Effector CD8-positive, alpha-beta T cell (primary cell): ENCODE measurements around the gene CCL7.

ENCODE experiments used
- DNase-seq: peaks from one replicate; lab custom pipeline; 2025; lab: John Stamatoyannopoulos, UW

CCL7 gene

GRCh38 chr17:34287875-34288274, 17.9 kb downstream of the CCL7 start:
- DNase-seq = no peak

- no peak for DNase-seq
These were observed 20.6 kb downstream of the CCL7 start for GRCh38 chr17:34290586-34290985.

DNA sequence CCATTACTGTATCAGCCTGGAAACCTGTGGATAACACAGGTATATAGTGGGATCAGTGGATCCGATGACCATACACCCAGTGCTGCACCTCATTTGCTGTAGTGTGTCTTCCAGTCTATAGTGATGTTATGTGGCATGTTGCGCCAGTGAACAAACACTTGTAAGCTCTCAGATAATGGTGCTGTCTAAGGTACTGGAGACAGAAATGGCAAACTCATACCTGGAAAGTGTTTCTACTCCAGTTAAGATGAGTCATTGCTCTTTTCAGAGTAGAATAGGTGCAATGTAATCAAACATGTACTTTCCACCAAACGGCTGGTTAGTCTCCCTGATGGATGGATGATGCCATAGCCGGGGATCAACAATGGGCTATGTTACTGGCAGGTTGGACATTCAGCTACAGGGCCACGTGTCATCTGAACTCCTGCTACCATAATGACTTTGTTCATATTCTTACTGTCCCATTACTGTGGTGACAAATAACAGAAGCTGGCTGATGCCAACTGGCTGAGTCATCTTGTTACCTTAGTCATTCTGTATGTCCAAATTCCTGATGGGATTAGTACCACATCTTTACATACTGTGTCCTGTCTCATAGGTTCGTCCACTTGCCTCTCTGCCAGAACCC, 21.8 kb downstream of the CCL7 start:
- no peak for DNase-seq

GRCh38 chr17:34299027-34299426, 29.0 kb downstream of the CCL7 start:
- no peak for DNase-seq

DNA sequence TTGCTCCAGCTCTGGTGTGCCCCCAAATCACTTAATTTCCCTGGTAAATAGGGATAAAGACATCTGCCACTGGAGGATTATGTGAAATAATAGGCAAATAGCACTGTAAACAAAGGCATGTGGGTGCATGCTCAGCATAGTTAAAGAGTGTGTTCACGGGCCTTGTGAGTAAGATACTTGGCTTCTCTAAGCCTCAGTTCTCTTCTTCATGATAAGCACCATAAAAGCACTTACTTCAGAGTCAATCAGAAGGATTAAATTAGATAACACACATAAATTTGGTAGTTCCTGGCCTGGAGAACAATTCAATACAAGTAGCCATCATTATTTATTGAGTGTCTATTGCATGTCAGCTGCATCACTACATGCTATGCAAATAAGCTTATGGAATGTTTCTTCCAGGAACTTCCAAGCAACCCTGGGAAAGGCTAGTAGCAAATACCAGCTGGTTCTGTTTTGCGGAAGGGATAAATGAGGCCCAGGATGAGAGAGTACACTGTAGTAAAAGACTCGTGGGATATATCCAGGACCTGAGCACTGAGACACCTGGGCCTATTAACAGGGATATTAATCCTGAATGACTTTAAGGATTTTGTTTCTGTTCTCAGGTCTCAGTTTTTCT, 30.0 kb downstream of the CCL7 start:
- no peak for DNase-seq

GRCh38 chr17:34300652-34301370, 30.8 kb downstream of the CCL7 start:
- DNase-seq = no peak

- DNase-seq = no peak
These were observed 32.0 kb downstream of the CCL7 start for GRCh38 chr17:34301986-34302385.

- DNase-seq = no peak
These were observed 32.6 kb downstream of the CCL7 start for GRCh38 chr17:34302636-34303035.

GRCh38 chr17:34303606-34304005, 33.6 kb downstream of the CCL7 start:
- DNase-seq = no peak

- no peak for DNase-seq
These were observed 35.0 kb downstream of the CCL7 start for GRCh38 chr17:34305061-34305460.

- DNase-seq = no peak
These were observed 35.6 kb downstream of the CCL7 start for GRCh38 chr17:34305606-34306005.

- DNase-seq = no peak
These were observed 36.4 kb downstream of the CCL7 start for GRCh38 chr17:34306466-34306865.

DNA sequence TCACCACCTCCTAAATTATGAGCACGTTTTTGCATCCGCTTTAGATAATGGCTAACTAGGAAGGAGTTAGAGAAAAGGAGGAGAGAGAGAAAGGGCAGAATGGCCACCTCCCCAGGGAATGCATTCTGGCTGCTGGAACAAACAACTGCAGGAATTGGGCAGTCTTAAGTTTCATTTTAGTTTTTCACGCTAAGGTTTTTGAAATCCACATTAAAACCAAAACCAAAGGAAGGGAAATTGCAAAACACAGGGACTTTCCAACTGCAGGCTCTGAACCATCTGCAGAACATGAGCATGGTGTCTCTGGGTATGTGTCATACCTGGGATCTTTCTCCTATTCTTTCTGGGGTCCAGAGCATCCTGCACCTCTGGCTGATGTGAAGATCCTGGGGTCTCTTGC, 37.1 kb downstream of the CCL7 start:
- no peak for DNase-seq

- DNase-seq = no peak
These were observed 38.4 kb downstream of the CCL7 start for GRCh38 chr17:34308371-34308770.

DNA sequence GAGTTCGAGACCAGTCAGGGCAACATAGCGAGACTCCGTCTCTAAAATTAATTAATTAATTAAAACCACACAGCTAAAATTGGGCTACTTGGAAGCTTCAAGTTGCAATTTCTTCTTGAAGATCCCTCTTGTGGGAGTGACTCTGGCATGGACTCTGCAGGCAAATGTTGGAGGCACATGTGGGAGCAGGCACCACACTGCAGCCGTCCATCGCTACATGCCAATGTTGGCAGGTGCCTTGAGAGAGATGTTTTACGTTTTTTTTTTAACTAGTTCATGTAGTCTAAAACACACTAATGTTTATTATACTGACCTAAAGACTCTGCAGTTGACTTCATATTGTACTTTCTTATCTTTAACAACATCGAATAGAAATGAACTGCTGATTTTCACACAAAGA, 41.3 kb downstream of the CCL7 start:
- DNase-seq = no peak

GRCh38 chr17:34312080-34312479, 42.1 kb downstream of the CCL7 start:
- DNase-seq = no peak

GRCh38 chr17:34313164-34313563, 43.1 kb downstream of the CCL7 start:
- DNase-seq = no peak

DNA sequence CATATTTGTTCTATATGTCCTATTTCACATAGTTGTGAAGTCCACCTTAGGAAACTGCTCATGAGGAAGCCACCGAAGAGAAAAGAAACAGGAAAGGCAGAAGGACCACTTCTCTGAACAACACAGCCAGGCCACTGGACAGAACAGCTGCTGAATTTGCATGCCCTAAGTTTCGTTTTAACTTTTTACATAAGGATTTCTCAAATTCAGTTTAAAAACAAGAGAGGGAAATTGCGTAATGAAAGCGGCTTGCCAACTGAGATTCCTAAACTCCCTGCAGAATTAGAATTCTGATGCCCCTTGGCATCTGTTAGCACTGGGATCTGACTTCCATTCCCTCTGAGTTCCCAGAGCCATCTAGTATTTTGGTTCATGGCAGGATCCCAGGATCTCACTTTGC, 44.3 kb downstream of the CCL7 start:
- DNase-seq = no peak

- no peak for DNase-seq
These were observed 48.5 kb downstream of the CCL7 start for GRCh38 chr17:34318474-34318873.

DNA sequence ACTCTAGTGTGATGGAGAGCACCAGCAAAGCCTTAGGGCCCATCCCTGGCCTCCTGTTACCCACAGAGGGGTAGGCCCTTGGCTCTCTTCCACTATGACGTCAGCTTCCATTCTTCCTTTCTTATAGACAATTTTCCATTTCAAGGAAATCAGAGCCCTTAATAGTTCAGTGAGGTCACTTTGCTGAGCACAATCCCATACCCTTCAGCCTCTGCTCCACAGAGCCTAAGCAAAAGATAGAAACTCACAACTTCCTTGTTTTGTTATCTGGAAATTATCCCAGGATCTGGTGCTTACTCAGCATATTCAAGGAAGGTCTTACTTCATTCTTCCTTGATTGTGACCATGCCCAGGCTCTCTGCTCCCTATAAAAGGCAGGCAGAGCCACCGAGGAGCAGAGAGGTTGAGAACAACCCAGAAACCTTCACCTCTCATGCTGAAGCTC, 49.0 kb downstream of the CCL7 start, which contains the start of gene CCL8:
Gene CCL8 (plus strand): TSS at position 397 of the 445 bp plus-strand sequence. CDS start 67 bp downstream, outside the sequence.
- no peak for DNase-seq
